Activated T-helper 1 cell treated with Interleukin-2 at 50 U/mL for 16 hours (primary cell): ENCODE results near the gene RFC4.
"Not testable (repeated sequence)": the region's sequence is repeated elsewhere in the genome, so short reads cannot be mapped to it uniquely, and the experiment has no call there.

ENCODE experiments used
- DNase-seq: peaks from one replicate; pipeline ENCODE4 v3.0.0-alpha.2; 2020; ENCODE audit warnings: low read depth

RFC4 gene

DNA sequence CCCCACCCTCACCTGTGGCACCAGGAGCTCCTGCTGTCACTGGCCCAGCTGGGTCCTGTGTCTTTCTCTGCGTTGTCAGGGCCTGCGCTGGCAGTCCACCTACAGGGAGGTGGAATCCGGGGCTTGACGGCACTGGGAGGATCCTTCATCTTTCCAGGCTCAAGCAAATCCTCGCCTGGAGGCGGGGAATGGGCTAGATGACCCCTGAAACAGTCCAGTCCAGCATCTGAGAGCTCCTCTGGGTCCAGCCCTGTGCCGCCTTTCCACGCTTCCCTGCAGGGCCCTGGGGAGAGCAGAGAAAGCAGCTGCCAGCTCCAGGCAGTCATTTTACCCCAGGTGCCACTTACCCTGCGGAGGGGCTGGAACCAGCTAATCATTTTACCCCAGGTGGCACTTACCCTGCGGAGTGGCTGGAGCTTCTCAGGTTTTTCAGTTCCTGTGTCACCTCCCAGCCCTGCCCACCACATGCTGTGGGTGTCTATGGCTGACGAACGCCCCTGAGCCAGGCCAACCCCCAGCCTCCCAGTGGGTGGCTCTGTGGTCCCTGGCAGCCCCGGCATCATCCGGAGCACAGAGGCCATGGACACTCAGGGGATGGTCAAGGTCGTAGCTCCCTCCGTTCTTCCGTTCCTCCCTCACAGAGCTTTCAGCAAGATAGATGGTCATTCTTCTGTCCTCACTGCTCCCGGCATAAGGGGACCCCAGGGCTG lies 18.3 kb upstream of the RFC4 start:
- no peak for DNase-seq

DNA sequence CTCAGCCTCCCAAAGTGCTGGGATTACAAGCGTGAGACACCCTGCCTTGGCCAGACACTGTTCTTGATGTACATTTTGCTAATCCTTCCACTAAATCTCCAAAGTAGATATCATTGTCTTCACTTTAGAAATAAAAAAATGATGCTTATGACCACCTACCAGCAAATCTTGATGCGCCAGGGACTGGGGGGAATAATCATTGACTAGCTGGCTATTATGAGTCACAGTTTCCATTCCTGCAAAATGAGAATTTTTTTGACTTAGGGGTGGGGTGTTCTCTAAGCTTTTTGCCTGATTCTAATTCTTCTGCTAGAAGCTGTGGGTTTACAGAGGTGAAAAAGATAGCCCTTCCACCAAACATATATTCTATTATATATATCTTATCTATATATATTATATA lies 17.1 kb upstream of the RFC4 start:
- no peak for DNase-seq

- not testable (repeated sequence) for DNase-seq
Measured at GRCh38 chr3:186822388-186822759, 16.1 kb upstream of the RFC4 start.

GRCh38 chr3:186821429-186822387 lies 15.4 kb upstream of the RFC4 start:
- DNase-seq: no peak

DNA sequence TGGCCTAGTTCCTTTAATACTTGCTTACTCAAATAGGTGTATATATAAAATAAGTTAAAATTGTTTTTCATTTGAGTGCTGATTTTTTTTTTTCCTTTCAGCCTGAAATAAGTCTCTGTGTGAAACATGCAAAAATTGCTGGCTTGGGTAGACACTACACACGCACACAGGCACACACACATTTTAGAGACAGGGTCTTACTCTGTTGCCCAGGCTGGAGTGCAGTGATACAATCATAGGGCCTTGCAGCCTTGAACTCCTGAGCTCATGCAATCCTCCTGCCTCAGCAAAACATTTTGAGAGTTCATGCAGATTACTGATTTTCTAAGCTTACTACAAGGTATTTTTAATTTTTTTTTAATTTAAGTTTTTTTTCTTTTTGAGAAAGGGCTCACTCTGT lies 12.7 kb upstream of the RFC4 start:
- no peak for DNase-seq

DNA sequence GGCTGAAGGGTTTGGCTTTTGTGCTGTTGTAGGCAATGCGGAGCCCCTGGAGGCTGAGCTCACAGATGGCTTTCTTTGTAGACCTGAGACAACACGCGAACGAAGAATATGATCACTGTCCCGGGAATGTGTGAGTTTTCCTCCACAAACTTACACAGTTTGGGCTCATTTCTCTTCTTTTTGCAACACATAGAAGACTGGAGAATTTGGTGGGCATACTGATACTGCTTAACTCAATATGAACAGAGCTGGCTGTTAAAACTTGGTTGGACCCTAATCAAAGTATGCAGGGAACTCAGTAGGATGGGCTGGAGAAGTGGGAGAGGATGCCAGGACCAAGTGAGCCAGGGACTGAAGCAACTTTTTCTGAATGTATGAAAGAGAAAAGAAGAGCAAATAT lies 12.2 kb upstream of the RFC4 start:
- no peak for DNase-seq

DNA sequence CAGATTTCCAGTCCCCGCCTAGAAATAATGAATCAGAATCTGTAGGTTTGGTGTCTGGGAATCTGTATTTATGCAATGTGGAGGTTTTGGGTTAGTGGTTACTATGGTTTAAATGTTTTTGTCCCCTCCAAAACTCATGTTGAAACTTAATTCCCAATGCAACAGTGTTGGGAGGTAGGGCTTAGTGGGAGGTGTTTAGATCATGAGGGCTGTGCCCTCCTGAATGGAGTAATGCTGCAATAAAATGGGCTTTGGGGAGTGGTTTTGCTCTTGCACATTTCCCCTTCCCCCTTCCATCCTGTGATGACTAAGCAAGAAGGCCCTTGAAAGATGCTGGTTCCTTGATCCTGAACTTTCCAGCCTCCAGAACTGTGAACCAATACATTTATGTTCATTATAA lies 9.2 kb upstream of the RFC4 start:
- DNase-seq: no peak

GRCh38 chr3:186814100-186814499 lies 7.8 kb upstream of the RFC4 start:
- DNase-seq: no peak

- not testable (repeated sequence) for DNase-seq
Measured at GRCh38 chr3:186811313-186811712, 5.0 kb upstream of the RFC4 start.

DNA sequence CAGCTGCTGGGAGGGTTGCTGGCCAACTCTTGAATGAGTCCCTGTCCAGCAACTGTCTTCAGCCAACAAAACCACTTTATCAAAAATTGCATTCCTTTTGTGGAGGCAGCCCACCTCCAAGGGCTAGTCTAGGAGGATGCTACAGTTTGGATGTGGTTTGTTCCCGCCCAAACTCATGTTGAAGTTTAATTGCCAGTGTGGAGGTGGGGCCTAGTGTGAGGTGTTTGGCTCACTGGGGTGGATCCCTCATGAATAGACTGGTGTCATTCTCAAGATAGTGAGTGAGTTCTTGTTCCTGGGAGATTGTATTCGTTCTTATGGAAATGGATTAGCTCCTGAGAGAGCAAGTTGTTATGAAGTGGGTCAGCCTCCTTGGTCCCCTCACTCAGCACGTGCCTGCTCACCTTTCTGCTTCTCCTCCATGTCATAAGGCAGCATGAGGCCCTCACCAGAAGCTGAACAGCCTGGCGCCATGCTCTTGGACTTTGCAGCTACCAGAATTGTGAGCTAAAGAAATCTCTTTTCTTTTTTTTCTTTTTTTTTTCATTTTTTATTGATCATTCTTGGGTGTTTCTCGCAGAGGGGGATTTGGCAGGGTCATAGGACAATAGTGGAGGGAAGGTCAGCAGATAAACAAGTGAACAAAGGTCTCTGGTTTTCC lies 4.2 kb upstream of the RFC4 start:
- DNase-seq: no peak

- no peak for DNase-seq
Measured at GRCh38 chr3:186807231-186807630, 949 bp upstream of the RFC4 start.

DNA sequence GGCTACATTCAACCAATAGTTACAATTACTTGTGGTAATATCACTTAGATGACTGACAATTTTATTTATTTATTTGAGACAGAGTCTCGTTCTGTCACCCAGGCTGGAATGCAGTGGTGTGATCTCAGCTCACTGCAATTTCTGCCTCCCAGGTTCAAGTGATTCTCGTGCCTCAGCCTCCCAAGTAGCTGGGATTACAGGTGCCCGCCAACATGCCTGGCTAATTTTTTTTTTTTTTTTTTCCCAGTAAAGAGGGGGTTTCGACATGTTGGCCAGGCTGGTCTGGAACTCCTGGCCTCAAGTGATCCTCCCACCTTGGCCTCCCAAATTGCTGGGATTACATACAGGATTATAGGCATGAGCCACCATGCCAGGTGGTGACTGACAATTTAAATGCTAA lies 2.8 kb downstream of the RFC4 start:
- not testable (repeated sequence) for DNase-seq

DNA sequence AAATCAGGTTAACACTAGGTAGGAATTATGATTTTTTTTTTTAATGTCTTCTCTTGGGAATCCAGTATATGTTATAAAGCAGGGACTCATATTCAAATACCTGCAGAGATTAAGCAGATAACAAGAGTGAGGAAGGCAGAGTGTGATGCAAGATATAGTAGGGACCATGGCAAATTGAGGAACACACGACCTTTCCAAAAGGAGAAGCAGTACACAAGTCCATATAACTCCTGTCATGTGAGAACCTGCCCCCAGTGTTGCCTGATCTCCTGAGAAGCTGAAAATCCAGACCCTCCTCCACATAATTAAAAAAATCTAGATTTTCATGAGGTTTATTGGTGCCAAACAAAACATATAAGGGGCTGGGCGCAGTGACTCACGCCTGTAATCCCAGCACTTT lies 3.6 kb downstream of the RFC4 start:
- DNase-seq: no peak

GRCh38 chr3:186800285-186800684 lies 6.0 kb downstream of the RFC4 start:
- DNase-seq: no peak

GRCh38 chr3:186798239-186798874 lies 7.9 kb downstream of the RFC4 start:
- no peak for DNase-seq

DNA sequence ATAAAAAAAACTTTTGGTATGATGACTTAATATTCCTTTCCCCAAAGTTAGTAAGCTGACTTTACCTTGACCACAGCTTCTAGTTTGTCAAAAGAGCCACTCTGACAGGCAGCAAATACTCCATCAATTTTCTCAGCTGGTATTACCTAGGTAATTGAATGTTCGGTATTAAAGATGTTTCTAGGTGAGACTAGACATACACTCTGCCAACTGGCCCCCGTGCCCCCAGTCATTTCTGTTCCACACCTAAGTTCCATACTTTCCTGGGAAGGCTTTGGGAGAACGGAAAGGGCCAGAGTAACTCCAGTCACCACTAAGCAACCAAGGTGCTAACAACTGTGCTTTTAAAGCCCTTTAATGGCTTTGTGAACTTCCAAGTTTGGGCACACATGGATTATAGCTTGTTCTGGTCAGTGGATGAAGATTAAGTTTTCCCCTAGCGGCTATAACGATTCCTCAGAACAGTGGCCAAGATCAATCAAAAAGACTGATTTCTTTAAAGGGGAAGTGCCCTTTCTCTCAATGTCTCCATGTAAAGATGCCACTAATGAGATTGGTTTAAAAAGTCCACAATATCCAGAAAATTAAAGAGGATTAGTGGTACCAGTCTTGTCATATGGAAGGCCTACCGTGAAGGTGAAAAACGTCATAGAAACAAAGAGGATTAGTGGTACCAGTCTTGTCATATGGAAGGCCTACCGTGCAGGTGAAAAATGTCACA lies 15.9 kb downstream of the RFC4 start:
- no peak for DNase-seq

DNA sequence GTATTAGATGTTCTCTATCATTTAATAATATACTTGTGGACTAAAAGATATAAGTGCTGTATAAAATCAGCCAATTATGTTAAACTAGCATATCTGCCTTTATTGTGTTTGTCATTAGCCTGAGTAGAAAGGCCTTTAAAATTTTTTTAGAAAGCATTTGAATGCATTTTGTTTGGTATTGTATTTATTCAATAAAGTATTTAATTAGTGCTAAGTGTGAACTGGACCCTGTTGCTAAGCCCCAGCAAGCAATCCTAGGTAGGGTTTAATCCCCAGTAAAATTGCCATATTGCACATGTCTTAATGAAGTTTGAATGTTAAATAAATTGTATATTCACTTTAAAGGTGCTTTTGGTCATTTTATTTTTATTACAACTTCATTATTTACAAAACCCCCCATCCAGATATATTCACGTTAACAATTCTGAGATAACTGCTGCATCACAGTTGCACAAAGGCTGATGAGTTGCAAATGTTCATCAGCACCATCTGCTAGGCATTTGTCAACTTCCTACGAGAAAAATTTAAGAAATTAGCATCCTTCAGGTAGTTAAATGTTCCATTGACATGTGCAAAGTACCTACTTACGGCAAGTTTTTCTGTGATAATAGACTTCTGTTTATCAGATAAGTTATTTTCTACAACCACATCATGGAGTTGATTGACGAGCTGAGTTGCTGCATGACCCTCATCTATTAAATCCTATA lies 16.6 kb downstream of the RFC4 start:
- DNase-seq: no peak

DNA sequence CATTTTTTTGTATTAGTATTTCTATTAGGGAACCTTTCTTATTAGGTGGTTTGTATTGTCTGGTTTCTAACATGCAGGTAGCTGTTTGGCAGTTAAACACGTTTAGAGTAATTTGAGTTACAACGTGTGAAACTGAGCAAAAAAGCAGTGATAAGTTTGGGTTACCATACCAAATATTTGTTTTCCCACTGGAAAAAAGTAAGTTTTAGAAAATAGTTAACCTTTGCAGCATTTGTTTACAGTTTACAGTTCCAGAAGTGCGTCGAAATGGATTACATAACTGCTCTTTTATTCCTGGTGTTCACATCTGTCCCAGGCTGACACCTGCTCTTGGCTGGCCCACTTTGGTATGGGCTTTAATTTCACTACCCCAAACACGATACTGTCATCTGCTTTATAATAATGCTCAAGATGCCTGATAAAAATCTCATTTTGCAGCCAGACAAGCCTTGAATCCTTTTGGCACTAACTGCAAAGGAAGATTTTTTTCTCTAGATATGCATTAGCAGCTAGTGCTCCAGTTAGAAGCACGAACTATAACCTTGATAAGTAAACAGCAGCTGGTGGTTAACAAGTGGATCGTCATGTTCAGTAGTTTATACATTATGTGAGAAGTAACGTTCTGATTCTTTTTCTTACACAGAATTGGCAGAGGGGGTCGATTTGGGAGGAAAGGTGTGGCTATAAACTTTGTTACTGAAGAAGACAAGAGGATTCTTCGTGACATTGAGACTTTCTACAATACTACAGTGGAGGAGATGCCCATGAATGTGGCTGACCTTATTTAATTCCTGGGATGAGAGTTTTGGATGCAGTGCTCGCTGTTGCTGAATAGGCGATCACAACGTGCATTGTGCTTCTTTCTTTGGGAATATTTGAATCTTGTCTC lies 17.6 kb downstream of the RFC4 start:
- no peak for DNase-seq

DNA sequence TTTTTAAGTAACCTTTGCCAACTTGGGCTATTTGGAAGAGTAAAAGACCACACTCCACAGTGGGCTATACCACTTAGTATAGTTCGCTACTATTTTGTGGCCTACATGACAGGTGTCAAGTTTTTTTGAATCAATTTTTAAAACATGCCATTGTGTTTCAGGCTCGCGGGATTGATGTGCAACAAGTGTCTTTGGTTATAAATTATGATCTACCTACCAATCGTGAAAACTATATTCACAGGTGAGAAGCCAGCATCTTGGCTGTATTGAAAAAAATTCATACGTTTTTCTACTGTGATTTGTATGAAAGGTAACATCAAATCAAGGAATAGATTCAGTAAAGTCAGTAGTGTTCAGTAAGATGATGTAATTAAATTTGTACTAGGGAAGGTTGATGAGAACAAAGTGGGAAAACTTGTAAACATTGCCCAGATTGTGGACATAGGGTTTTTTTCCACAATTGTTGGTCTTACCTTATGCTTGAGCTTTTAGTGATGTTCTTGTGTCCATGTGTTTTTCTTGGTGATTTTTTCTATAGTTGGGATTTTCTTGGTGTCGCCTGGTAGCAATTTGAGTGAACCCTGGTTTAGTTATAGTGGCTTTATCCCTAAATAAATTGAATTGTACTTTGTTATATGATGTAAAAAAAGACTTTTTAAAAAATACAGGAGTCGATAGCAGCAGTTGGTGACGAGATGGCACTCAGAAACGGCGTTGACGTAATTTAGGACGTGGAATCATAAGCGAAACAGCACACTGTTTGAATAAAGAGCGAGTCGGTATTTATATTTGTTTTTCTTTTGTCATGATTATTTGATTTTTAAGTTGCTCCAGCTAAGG lies 18.4 kb downstream of the RFC4 start:
- no peak for DNase-seq
